ENCODE data around the gene GDF15.

GDF15 gene

DNA sequence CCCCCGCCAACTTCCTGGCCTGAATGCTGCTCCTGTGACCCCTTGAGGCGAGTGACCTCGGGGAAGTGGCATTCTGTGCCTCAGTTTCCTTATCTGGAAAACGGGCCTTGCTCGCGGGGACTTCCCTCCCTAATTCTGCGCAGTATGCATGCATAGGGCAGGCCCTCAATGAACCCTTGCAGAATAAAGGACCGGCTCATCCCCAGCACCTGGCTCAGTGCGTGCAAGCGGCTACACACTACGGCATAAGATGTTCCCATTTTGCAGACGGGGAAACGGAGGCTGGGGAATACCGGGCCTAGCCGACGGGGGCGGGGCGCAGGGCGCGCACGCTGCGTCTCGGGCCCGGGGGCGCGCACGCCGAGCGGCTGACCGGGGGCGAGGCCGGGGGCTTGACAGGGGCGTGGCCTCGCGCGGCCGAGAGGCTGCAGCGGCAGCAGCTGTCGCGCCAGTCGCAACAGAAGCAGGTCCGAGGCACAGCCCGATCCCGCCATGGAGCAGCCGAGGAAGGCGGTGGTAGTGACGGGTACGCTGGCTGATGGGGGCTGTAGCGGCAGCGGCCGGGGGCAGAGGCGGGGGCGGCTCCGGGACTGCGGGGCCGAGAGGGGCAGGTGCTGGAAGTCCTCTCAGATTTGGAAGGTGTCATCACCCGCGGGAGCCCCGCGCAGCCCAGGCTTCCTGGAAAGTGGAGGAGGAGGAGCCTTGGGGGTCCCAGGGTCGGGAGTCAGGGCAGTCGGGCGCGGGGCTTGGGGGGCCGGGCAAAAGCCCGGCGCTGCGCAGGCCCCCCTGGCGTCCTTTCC is 45.6 kb upstream of the GDF15 start, which contains the start of gene PGPEP1:
Gene PGPEP1 (plus strand): TSS at position 409 of the 800 bp plus-strand sequence. CDS start 84 bp downstream, at position 493.
- Histone ChIP-seq H3K79me2 (ENCODE audit: insufficient read depth, low read length) (no peaks in the 10 kb centered on the region), H3K27me3 (ENCODE audit: insufficient read depth, low read length, poor library complexity) (peaks cover 24% of the 10 kb centered on the region), H3K9ac (ENCODE audit: low read depth, low read length) (peak within 1 kb of the TSS; percentile 47), H2AFZ (ENCODE audit: low read depth, low read length) (peak within 1 kb of the TSS; percentile 56), H3K4me1 (ENCODE audit: insufficient read depth, low read length) (peaks cover 14% of the 10 kb centered on the region), H3K27ac (ENCODE audit: low read length) (no peak within 1 kb of the TSS), H3K36me3 (ENCODE audit: insufficient read depth, low read length) (no peaks in the 10 kb centered on the region), H3K9me3 (ENCODE audit: insufficient read depth, low read length, severe bottlenecking) (no peaks in the 10 kb centered on the region), H3K4me2 (ENCODE audit: insufficient read depth, low read length) (peak within 1 kb of the TSS; percentile 74), H3K4me3 (ENCODE audit: low read depth in 1 of 2, low read length in 2 of 2) (peak within 1 kb of the TSS; percentile 4 to 56; a peak in 3 of 4 replicates), H4K20me1 (ENCODE audit: insufficient read depth, low read length) (no peaks in the 10 kb centered on the region)
- peak; percentile 50 for DNase-seq
- peak; percentile 58 for ATAC-seq (ENCODE audit: insufficient read depth, low read depth)
- TF ChIP-seq EZH2 (IDR thresholded peaks at IDR 0.05; ENCODE audit: borderline replicate concordance, low read depth, low read length, severe bottlenecking) = peak; percentile 84
- TF ChIP-seq, protein P1, sequence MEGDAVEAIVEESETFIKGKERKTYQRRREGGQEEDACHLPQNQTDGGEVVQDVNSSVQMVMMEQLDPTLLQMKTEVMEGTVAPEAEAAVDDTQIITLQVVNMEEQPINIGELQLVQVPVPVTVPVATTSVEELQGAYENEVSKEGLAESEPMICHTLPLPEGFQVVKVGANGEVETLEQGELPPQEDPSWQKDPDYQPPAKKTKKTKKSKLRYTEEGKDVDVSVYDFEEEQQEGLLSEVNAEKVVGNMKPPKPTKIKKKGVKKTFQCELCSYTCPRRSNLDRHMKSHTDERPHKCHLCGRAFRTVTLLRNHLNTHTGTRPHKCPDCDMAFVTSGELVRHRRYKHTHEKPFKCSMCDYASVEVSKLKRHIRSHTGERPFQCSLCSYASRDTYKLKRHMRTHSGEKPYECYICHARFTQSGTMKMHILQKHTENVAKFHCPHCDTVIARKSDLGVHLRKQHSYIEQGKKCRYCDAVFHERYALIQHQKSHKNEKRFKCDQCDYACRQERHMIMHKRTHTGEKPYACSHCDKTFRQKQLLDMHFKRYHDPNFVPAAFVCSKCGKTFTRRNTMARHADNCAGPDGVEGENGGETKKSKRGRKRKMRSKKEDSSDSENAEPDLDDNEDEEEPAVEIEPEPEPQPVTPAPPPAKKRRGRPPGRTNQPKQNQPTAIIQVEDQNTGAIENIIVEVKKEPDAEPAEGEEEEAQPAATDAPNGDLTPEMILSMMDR (IDR thresholded peaks at IDR 0.05; ENCODE audit: borderline replicate concordance, extremely low read depth, low read length, poor library complexity, severe bottlenecking) = no peak

DNA sequence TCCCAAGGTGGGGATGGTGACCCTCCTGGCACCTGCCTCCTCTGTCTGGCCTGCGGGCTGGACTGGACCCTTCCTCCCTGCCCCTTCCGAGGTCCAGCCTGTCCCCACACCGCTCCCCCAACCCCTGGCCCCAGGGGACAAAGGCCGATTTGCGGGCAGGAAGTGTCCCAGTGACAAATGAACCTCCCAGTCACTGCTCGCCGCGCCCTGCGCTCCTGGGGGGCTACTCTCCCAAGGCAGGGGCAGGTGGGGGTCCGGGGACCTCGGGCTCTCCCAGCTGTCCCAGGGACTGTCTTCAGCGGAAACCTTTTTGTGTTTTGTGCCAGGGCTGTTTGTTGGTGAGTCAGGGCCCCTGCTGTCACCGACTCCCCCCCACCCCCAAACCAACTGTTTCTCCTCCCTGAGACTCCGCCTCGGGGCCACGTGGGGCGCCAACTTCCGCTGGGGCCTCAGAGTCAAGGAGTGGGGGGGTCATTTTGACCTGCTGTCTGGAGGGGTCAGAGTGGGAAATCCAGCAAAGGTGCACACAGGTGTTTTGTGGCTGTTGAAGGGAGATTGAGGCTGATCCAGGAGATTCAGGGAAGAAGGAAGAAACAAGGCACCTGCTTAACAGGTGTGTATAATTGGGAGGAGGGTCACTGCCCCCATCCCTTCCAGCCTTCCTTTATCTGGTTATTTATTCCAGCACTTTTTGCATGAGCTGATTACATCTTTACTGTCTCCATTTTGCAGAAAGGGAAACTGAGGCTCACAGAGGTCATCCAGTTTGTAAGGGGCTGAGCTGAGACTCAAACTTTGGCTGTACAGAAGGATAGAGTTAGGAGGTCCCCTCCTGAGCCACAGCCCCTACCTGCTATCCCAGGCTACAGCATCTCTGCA is 44.7 kb upstream of the GDF15 start:
- Histone ChIP-seq H2AFZ (ENCODE audit: low read depth, low read length) (0 out of 2 replicates have a peak overlapping the region, but pooled peaks have one; percentile 56), H3K27me3 (ENCODE audit: insufficient read depth, low read length, poor library complexity) (peaks cover 24% of the 10 kb centered on the region), H3K4me2 (ENCODE audit: insufficient read depth, low read length) (peak overlapping the region; percentile 74), H4K20me1 (ENCODE audit: insufficient read depth, low read length) (no peaks in the 10 kb centered on the region), H3K9ac (ENCODE audit: low read depth, low read length) (peak overlapping the region; percentile 47; the same call in 1 of the 2 replicates), H3K27ac (ENCODE audit: low read length) (no peak overlapping the region), H3K36me3 (ENCODE audit: insufficient read depth, low read length) (no peaks in the 10 kb centered on the region), H3K79me2 (ENCODE audit: insufficient read depth, low read length) (no peaks in the 10 kb centered on the region), H3K4me1 (ENCODE audit: insufficient read depth, low read length) (peaks cover 14% of the 10 kb centered on the region), H3K4me3 (ENCODE audit: low read depth in 1 of 2, low read length in 2 of 2) (peak overlapping the region in 1 of 2 experiments; percentile 56; a peak in 3 of 4 replicates), H3K9me3 (ENCODE audit: insufficient read depth, low read length, severe bottlenecking) (no peaks in the 10 kb centered on the region)
- peak; percentile 74 for ATAC-seq (ENCODE audit: insufficient read depth, low read depth)
- DNase-seq = peak; percentile 60
- TF ChIP-seq, protein P1 (IDR thresholded peaks at IDR 0.05; ENCODE audit: borderline replicate concordance, extremely low read depth, low read length, poor library complexity, severe bottlenecking) = no peak
- TF ChIP-seq EZH2 (IDR thresholded peaks at IDR 0.05; ENCODE audit: borderline replicate concordance, low read depth, low read length, severe bottlenecking) = no peak

DNA sequence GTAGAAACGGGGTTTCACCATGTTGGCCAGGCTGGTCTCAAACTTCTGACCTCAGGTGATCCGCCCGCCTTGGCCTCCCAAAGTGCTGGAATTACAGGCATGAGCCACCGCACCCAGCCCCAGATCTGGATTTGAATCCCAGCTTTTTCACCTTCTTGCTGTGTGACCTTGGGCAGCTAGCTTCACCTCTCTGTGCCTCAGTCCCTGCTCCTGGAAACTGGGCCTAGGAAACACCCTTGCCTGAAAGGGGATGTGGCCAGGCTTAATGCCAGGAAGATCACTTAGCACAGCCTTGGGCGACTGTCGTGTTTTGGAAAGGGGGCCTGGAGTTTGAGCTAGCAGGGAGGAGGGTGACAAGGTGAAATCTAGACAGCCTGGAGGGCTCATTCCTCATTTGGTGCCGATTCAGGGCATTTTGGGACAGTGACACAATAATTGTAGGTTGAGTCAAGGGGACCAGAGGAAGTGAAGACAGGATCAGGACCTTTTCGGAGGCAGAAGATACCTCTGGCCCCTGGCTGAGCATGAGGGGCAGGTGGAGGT is 43.8 kb upstream of the GDF15 start:
- ATAC-seq (ENCODE audit: insufficient read depth, low read depth) (no peak), DNase-seq (no peak)
- Histone ChIP-seq H3K79me2 (ENCODE audit: insufficient read depth, low read length) (no peaks in the 10 kb centered on the region), H3K27ac (ENCODE audit: low read length) (no peak overlapping the region), H3K4me1 (ENCODE audit: insufficient read depth, low read length) (peaks cover 14% of the 10 kb centered on the region), H3K4me2 (ENCODE audit: insufficient read depth, low read length) (no peak overlapping the region), H4K20me1 (ENCODE audit: insufficient read depth, low read length) (no peaks in the 10 kb centered on the region), H3K27me3 (ENCODE audit: insufficient read depth, low read length, poor library complexity) (peaks cover 24% of the 10 kb centered on the region), H3K9me3 (ENCODE audit: insufficient read depth, low read length, severe bottlenecking) (no peaks in the 10 kb centered on the region), H3K4me3 (ENCODE audit: low read depth in 1 of 2, low read length in 2 of 2) (no peak overlapping the region), H3K9ac (ENCODE audit: low read depth, low read length) (no peak overlapping the region), H3K36me3 (ENCODE audit: insufficient read depth, low read length) (no peaks in the 10 kb centered on the region), H2AFZ (ENCODE audit: low read depth, low read length) (no peak overlapping the region)
- TF ChIP-seq, protein P1 (IDR thresholded peaks at IDR 0.05; ENCODE audit: borderline replicate concordance, extremely low read depth, low read length, poor library complexity, severe bottlenecking) = no peak
- TF ChIP-seq EZH2 (IDR thresholded peaks at IDR 0.05; ENCODE audit: borderline replicate concordance, low read depth, low read length, severe bottlenecking) = no peak
